AG04450 (cell line): ENCODE data around the gene DNAI7. TPM values are rescaled to one million over a fixed set of nuclear protein-coding genes. Genes with fewer than 3 reads are reported as not detected.

Experiments used
- CTCF ChIA-PET: fragments of 300-600, 350-600 bp; formaldehyde crosslinking; extraction: SDS; loops from one replicate; lab custom pipeline; 2022; ENCODE audit warnings: antibody characterized with exemption, inconsistent platforms; lab: Charles Lee
- POLR2A ChIA-PET: fragments of 350-600 bp; formaldehyde crosslinking; extraction: SDS; loops from one replicate; lab custom pipeline; 2021; ENCODE audit warnings: antibody characterized with exemption, inconsistent platforms; lab: Yijun Ruan, JAX
- DNase-seq: peaks from one replicate; pipeline ENCODE4 v3.0.0-alpha.2; 2011; ENCODE audit warnings: low read depth, low spot score
- H3K27ac ChIP-seq: one replicate; pipeline ENCODE4 v1.5.1; 2012; ENCODE audit warnings: low read depth, low read length, control low read depth
- H3K27me3 ChIP-seq: one replicate; pipeline ENCODE4 v1.6.0; 2012; ENCODE audit warnings: low read length; ENCODE audit not compliant: control insufficient read depth, insufficient read depth
- H3K4me3 ChIP-seq: 2 replicates; pipeline ENCODE4 v1.5.1; 2011; ENCODE audit warnings: mild to moderate bottlenecking, low read depth, low read length, control low read depth
- H3K9me3 ChIP-seq: 2 replicates; pipeline ENCODE4 v1.5.1; 2012; ENCODE audit warnings: low read length; ENCODE audit not compliant: control insufficient read depth, insufficient read depth
- polyA plus RNA-seq: library from polyadenylated mRNA; depleted of rRNA; stranded (reverse); fragments of >200 nt; gene quantifications from 2 replicates; pipeline ENCODE4 v1.2.3, GENCODE V29; 2011
- TF ChIP-seq, protein P1 (sequence below): IDR thresholded peaks from 2 replicates; pipeline ENCODE4 v1.5.1; 2011; ENCODE audit warnings: low read depth, low read length, control low read depth, inconsistent platforms

The DNAI7 gene
- polyA plus RNA-seq, 1 experiment, result 0.26 TPM

DNA sequence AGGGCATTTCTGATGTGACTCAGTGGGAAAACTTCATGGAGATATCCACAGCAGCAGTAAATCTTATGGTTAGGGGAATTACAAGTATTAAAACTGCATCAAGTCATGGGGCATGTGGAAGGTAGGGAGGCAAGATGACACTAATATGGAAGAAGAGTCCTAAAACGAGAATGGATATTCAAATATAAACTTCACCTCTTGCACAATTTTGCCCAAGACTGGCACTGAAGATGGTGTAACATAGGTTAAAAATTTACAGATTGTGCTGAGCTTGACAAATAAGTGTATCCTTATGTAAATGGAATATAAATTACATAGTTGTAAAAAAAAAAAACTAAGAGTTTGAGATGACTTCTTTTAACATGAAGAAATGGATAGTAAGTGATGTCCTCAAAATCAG is 12.9 kb upstream of the DNAI7 start:
- no peak for DNase-seq
- TF ChIP-seq, protein P1, sequence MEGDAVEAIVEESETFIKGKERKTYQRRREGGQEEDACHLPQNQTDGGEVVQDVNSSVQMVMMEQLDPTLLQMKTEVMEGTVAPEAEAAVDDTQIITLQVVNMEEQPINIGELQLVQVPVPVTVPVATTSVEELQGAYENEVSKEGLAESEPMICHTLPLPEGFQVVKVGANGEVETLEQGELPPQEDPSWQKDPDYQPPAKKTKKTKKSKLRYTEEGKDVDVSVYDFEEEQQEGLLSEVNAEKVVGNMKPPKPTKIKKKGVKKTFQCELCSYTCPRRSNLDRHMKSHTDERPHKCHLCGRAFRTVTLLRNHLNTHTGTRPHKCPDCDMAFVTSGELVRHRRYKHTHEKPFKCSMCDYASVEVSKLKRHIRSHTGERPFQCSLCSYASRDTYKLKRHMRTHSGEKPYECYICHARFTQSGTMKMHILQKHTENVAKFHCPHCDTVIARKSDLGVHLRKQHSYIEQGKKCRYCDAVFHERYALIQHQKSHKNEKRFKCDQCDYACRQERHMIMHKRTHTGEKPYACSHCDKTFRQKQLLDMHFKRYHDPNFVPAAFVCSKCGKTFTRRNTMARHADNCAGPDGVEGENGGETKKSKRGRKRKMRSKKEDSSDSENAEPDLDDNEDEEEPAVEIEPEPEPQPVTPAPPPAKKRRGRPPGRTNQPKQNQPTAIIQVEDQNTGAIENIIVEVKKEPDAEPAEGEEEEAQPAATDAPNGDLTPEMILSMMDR, result no peak
- ChIA-PET POLR2A (no interaction called here), CTCF (no interaction called here)
- Histone ChIP-seq H3K4me3 (no peak overlapping the region), H3K27me3 (no peaks in the 10 kb centered on the region), H3K27ac (no peak overlapping the region), H3K9me3 (no peaks in the 10 kb centered on the region)

DNA sequence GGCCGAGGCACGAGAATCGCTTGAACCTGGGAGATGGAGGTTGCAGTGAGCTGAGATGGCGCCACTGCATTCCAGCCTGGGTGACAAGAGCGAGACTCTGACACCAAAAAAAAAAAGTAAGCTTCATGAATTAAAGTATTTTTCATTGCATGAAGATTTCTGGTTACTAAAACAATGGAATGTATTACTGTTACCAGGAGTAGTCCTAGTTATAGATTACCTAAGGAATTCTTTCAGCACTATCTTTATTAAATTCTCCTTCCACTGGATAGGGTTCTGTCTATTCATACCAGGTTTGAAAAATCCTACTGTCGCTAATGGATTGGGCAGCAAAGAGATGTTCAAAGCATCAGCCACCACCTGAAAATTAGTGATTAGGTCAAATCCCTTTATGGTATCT is 12.5 kb upstream of the DNAI7 start:
- no peak for DNase-seq
- TF ChIP-seq, protein P1, result no peak
- POLR2A ChIA-PET, result no interaction called here
- H3K4me3 ChIP-seq, result no peak overlapping the region
- CTCF ChIA-PET, result interaction anchor here (0.6 to 2.2 kb wide), 2 partner anchors 180 to 181 kb away, joined by 3 to 10 read pairs; no protein-coding TSS in a partner anchor
- no peaks in the 10 kb centered on the region for H3K9me3 ChIP-seq
- H3K27me3 ChIP-seq, result no peaks in the 10 kb centered on the region
- no peak overlapping the region for H3K27ac ChIP-seq

DNA sequence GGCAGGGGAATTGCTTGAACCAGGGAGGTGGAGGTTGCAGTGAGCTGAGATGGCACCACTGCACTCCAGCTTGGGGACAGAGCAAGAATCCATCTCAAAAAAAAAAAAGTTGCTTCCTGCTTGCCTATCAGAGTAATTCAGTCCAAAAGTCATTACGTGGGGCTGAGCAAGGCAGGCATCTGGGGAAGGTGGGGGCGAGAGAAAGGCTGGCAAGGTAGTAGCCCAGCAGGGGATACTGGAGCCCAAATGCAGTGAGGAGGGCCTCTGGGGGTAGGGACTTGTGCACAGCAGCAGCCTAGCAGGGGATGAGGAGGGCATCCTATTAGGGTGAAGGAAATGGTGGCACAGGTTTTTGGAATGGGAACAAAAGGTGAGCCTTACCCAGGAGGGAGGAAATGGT is 7.2 kb upstream of the DNAI7 start:
- CTCF ChIA-PET, result no interaction called here
- TF ChIP-seq, protein P1, result no peak
- H3K9me3 ChIP-seq, result no peaks in the 10 kb centered on the region
- H3K27me3 ChIP-seq, result no peaks in the 10 kb centered on the region
- no peak for DNase-seq
- H3K27ac ChIP-seq, result no peak overlapping the region
- no peak overlapping the region for H3K4me3 ChIP-seq
- POLR2A ChIA-PET, result interaction anchor here (0.6 kb wide), 1 partner anchor 1450 kb away, joined by 5 read pairs; no protein-coding TSS in a partner anchor

DNA sequence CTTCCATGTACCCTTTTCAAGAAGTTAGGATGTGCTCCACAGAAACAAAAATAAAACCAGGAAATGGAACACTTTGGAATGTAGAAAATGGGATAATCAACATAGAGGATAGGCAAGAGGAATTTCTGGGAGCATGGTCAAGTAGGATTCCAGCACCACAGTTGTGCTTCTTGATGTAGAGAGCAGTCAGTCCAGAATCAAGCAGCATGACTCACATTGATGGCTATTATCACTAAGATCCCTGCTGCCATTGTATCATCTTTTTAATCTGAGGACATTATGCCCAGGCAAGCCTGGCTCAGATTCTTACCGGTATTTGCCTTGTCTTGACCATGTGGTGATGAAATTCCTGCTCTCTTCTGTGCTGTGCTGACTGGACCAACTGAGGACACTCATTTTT is 5.7 kb upstream of the DNAI7 start:
- TF ChIP-seq, protein P1, result no peak
- no peak for DNase-seq
- Histone ChIP-seq H3K9me3 (no peaks in the 10 kb centered on the region), H3K27me3 (no peaks in the 10 kb centered on the region), H3K4me3 (no peak overlapping the region), H3K27ac (no peak overlapping the region)
- POLR2A ChIA-PET, result no interaction called here
- CTCF ChIA-PET, result interaction anchor here (1.1 to 1.5 kb wide), 2 partner anchors 40 to 187 kb away, joined by 4 to 7 read pairs; no protein-coding TSS in a partner anchor

DNA sequence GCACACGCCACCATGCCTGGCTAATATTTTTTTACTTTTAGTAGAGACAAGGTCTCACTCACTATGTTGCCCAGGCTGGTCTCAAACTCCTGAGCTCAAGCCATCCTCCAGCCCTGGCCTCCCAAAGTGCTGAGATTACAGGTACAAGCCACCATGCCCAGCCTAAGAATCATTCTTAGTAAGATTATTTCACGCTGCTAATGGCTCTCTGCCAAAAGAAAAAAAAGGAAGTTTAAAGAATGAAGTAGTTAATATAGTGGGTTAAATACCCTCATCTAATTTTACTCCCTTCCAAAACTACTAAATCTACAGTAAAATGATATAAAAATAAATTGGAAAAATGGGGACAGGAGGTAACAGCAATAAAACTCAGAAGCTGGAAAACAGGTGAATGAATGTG is 2.6 kb upstream of the DNAI7 start:
- Histone ChIP-seq H3K9me3 (no peaks in the 10 kb centered on the region), H3K27me3 (no peaks in the 10 kb centered on the region), H3K4me3 (no peak overlapping the region), H3K27ac (no peak overlapping the region)
- ChIA-PET CTCF (no interaction called here), POLR2A (no interaction called here)
- TF ChIP-seq, protein P1, result no peak
- no peak for DNase-seq
